Activated CD4-positive, alpha-beta T cell treated with anti-CD3 and anti-CD28 coated beads for 36 hours (primary cell): ENCODE results near the gene ACSF2. TPM values are rescaled to one million over a fixed set of nuclear protein-coding genes. Genes with fewer than 3 reads are reported as not detected.

Experiments used
- ATAC-seq: fragments of 200-7000 bp; cut with Tn5 transposase; one replicate; pipeline ENCODE4 v1.10.0; 2021; ENCODE audit warnings: mild to moderate bottlenecking, moderate library complexity
- CTCF ChIA-PET: fragments of 350-600 bp; sonication (Branson Sonifier 250); formaldehyde crosslinking; loops from one replicate; lab custom pipeline; 2021; ENCODE audit warnings: antibody characterized with exemption; lab: Charles Lee
- POLR2A ChIA-PET: fragments of 350-600 bp; sonication (Branson Sonifier 250); formaldehyde crosslinking; loops from one replicate; lab custom pipeline; 2021; ENCODE audit warnings: antibody characterized with exemption, inconsistent platforms; lab: Charles Lee
- DNase-seq: peaks from one replicate; pipeline ENCODE4 v3.0.0-alpha.2; 2020
- H3K27ac Mint-ChIP-seq: one replicate; pipeline ENCODE4 v1.8.0; 2021; ENCODE audit warnings: mixed read lengths
- H3K27me3 Mint-ChIP-seq: one replicate; pipeline ENCODE4 v1.8.0; 2021; ENCODE audit warnings: mixed read lengths
- H3K36me3 Mint-ChIP-seq: one replicate; pipeline ENCODE4 v1.8.0; 2021; ENCODE audit warnings: low read depth, mixed read lengths
- H3K4me1 Mint-ChIP-seq: one replicate; pipeline ENCODE4 v1.8.0; 2021; ENCODE audit warnings: mixed read lengths
- H3K4me3 Mint-ChIP-seq: one replicate; pipeline ENCODE4 v1.8.0; 2021; ENCODE audit warnings: mild to moderate bottlenecking, moderate library complexity, mixed read lengths
- H3K9me3 Mint-ChIP-seq: one replicate; pipeline ENCODE4 v1.8.0; 2021; ENCODE audit warnings: low read depth, mixed read lengths
- intact Hi-C, 2 experiments: fragments of 100-400 bp; cut with DNase I in 1 of 2; cut with micrococcal nuclease in 1 of 2; formaldehyde crosslinking; loops; one replicate each; pipeline versions ENCODE4 v1.14.2 to v1.15.1; 2022 to 2024; cut with DNase I, micrococcal nuclease
- total RNA-seq, 2 experiments: library from RNA; stranded (reverse); gene quantifications; one replicate each; pipeline ENCODE4 v1.2.3, GENCODE V29; 2021

The ACSF2 gene
- total RNA-seq, 2 experiments from 2014 or later: 15.0 to 15.7 TPM

DNA sequence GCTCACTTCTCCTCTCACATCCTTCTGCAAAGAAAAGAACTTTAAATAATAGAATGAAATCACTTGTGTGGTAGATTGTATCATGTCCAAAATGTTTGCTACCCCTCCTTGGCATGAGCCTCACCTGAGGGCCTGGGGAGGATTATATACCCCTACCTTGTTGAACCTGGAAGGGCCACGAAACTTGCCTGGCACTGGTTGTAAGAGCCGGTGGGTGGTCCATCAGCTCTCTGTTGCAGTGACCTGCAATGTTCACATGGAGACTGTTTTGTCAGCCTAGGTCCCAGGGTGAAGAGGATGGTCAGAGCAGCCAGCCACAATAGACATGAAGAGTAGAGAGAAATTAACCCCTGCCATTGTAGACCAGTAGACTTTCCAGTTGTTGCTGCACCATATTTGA, 62.9 kb downstream of the ACSF2 start:
- no peak overlapping the region for H3K27ac Mint-ChIP-seq
- DNase-seq: no peak
- no peak overlapping the region for H3K4me3 Mint-ChIP-seq
- CTCF ChIA-PET: interaction anchor here (0.6 to 2.7 kb wide), 4 partner anchors 10 to 139 kb away, joined by 3 to 21 read pairs (median 8); partner anchors contain the start of gene RSAD1
- H3K4me1 Mint-ChIP-seq: peaks cover 13% of the 10 kb centered on the region
- no peaks in the 10 kb centered on the region for H3K27me3 Mint-ChIP-seq
- POLR2A ChIA-PET: no interaction called here
- intact Hi-C loops: loop anchor here in 1 of 2 experiments (10.0 kb wide), 1 partner anchor 216 kb away; the partner anchor contains the start of gene ANKRD40
- ATAC-seq: no peak
- peaks cover 10% of the 10 kb centered on the region for H3K36me3 Mint-ChIP-seq
- no peaks in the 10 kb centered on the region for H3K9me3 Mint-ChIP-seq

DNA sequence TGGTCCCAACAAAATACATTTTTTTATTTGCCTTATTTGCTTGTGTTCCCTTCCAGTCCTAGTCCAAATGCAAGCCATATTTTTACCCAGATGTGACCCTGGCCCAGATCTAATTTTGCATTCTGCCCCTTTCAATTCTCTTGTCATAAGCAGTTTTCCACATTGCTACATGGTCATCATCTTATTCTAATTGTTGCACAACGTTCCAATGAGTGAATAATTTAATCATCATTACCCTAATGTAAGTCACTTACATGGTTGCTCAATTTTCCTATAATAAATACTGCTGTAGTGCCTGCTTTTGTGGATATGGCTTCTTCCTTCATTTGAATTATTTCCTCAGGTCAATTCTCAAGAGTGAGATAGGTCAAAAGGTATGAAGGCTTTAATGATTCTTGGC, 65.5 kb downstream of the ACSF2 start:
- ATAC-seq (no peak), DNase-seq (no peak)
- ChIA-PET POLR2A (no interaction called here), CTCF (interaction anchor here (2.6 kb wide), 1 partner anchor 10 kb away, joined by 9 read pairs; no protein-coding TSS in a partner anchor)
- no peaks in the 10 kb centered on the region for H3K27me3 Mint-ChIP-seq
- H3K4me1 Mint-ChIP-seq: peaks cover 13% of the 10 kb centered on the region
- no peak overlapping the region for H3K4me3 Mint-ChIP-seq
- intact Hi-C loops: no loop called here
- H3K9me3 Mint-ChIP-seq: no peaks in the 10 kb centered on the region
- no peak overlapping the region for H3K27ac Mint-ChIP-seq
- H3K36me3 Mint-ChIP-seq: no peaks in the 10 kb centered on the region

DNA sequence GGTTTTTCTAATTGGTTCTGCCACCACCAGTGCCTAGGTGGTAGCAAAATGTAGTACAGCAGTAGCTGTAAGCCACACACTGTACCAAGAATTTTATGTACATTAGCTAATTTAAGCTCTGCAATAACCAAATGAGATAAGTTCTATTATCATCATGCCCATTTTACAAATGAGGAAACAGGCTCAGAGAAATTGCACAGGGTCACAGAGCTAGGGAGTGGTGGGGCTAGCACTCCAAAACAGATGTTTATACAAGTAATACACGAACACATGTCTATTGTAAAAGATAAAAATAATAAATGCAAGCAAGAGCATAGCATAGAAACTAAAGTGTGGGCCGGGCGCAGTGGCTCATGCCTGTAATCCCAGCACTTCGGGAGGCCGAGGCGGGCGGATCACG, 66.2 kb downstream of the ACSF2 start:
- CTCF ChIA-PET: interaction anchor here (1.3 to 2.6 kb wide), 2 partner anchors 10 to 28 kb away, joined by 3 to 9 read pairs; no protein-coding TSS in a partner anchor
- intact Hi-C loops: no loop called here
- Mint-ChIP-seq H3K4me3 (no peak overlapping the region), H3K27ac (no peak overlapping the region), H3K9me3 (no peaks in the 10 kb centered on the region), H3K4me1 (peaks cover 10% of the 10 kb centered on the region), H3K36me3 (no peaks in the 10 kb centered on the region), H3K27me3 (no peaks in the 10 kb centered on the region)
- no peak for DNase-seq
- POLR2A ChIA-PET: interaction anchor here (0.5 kb wide), 1 partner anchor 46 kb away, joined by 3 read pairs; no protein-coding TSS in a partner anchor
- no peak for ATAC-seq

DNA sequence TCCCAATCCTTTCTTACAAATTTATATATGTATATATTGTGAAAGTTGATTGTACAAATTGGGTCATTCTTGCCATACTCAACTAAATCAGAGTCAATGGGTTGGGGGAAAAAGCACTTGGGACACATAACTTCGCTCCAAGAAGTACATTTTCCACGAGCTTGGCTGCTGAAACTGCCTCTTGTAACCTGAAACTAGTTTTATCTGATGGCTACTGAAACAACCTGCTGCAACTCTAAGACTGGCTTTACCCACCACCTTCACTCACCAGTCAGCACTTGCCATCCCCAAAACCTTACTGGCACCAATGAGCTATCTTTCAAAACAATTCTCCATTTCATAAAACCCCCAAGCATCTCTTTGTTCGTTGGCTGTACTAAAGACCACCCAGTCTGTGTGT, 67.7 kb downstream of the ACSF2 start:
- no peak for DNase-seq
- ChIA-PET POLR2A (no interaction called here), CTCF (interaction anchor here (0.6 to 2.6 kb wide), 5 partner anchors 8 to 195 kb away, joined by 3 to 9 read pairs (median 3); no protein-coding TSS in a partner anchor)
- no peak overlapping the region for H3K4me3 Mint-ChIP-seq
- H3K9me3 Mint-ChIP-seq: no peaks in the 10 kb centered on the region
- H3K4me1 Mint-ChIP-seq: no peaks in the 10 kb centered on the region
- no peaks in the 10 kb centered on the region for H3K27me3 Mint-ChIP-seq
- intact Hi-C loops: no loop called here
- no peak for ATAC-seq
- no peak overlapping the region for H3K27ac Mint-ChIP-seq
- H3K36me3 Mint-ChIP-seq: no peaks in the 10 kb centered on the region

DNA sequence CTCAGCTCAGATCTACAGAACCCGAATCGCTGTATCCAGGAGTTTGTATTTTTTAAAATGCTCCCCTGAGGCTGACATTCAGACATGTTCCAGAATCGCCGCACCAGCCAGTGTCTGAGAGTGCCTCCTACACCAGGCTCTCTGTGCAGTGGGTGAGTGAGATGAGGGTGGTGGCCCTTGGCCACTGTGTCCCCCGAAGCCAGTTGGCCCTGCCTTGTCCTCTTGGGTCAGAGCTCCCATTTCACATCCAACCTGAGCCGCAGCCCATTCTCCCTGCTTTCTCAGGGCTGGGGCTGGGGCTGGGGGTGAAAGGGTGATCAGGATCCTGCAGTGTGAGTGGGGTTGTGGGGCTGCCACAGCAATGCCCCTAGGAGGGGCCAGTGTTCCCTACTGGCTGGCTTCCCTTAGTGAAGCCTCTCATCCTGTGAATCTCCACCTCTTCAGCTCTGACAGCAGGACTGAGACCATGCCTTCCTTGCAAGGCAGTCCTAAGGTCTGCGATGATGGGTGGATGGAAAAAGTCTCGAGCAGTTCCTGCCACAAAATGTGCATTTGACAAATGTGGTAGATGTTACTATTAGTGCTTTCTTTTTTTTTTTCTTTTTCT, 69.3 kb downstream of the ACSF2 start:
- no peaks in the 10 kb centered on the region for H3K9me3 Mint-ChIP-seq
- no peak overlapping the region for H3K4me3 Mint-ChIP-seq

DNA sequence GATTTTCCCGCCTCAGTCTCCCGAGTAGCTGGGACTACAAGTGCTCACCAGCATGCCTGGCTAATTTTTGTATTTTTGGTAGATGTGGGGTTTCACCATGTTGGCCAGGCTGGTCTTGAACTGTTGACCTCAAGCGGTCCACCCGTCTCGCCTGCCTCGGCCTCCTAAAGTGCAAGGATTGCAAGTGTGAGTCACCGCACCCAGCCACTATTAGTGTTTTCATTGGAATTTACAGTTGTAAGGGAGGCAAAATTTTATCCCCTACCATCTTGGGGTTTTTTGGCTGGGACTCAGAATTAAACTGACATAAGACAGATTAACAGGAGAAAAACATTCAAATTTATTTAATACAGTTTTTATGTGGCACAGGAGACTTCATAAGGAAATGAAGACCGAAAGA, 69.9 kb downstream of the ACSF2 start:
- Mint-ChIP-seq H3K27me3 (no peaks in the 10 kb centered on the region), H3K27ac (no peak overlapping the region), H3K9me3 (no peaks in the 10 kb centered on the region), H3K4me1 (no peaks in the 10 kb centered on the region), H3K36me3 (no peaks in the 10 kb centered on the region), H3K4me3 (no peak overlapping the region)
- CTCF ChIA-PET: no interaction called here
- no peak for ATAC-seq
- intact Hi-C loops: no loop called here
- no peak for DNase-seq
- POLR2A ChIA-PET: no interaction called here

More for the DNA sequence above, 69.3 kb downstream of the ACSF2 start:
- ChIA-PET POLR2A (no interaction called here), CTCF (no interaction called here)
- no peak for DNase-seq
- H3K27ac Mint-ChIP-seq: no peak overlapping the region
- H3K36me3 Mint-ChIP-seq: no peaks in the 10 kb centered on the region
- H3K27me3 Mint-ChIP-seq: no peaks in the 10 kb centered on the region
- no peaks in the 10 kb centered on the region for H3K4me1 Mint-ChIP-seq
- intact Hi-C loops: no loop called here
- no peak for ATAC-seq

DNA sequence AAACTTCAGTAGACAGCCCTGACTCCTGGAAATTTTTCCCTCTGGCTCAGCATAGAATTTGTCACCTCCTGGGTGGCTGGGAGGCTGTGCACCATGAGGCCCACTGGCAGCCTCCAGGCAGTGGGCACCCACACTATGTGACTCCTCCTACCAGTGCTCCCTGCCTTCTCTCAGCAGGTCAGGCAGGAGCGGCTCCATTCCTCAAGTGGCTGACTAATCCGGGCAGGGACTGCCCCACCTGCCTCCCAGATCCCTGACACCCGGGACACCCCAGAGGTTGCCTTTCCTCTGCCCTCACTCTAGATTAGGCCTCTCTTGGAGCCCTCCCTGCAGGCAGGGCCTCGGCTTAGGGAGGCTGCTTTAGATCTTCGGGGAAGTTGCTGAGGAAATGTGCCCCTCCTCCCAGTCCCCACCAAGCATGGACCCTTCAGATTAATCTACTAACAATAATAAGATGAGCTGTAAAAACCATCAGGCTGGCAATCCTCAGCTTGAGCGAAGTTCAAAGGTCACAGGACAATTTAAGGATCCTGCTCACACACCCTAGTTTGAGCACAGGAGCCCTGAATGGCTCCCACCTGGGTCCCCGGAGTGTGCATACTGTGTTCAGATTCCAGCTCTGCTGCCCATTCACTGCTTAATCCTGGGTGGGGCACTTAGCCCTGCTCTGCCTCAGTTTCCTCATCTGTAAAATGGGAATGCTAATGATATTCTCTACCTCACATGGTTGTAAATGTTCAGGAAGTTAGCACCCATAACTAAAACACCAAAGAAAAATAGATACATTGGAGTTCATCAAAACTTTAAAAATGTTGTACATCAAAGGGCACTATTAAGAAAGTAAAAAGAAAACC, 72.2 kb downstream of the ACSF2 start:
- ChIA-PET POLR2A (interaction anchor here (0.6 kb wide), 1 partner anchor 270 kb away, joined by 3 read pairs; no protein-coding TSS in a partner anchor), CTCF (interaction anchor here (0.7 kb wide), 1 partner anchor 15 kb away, joined by 3 read pairs; no protein-coding TSS in a partner anchor)
- DNase-seq (no peak), ATAC-seq (no peak)
- Mint-ChIP-seq H3K36me3 (no peaks in the 10 kb centered on the region), H3K27me3 (no peaks in the 10 kb centered on the region), H3K4me3 (no peak overlapping the region), H3K27ac (no peak overlapping the region), H3K4me1 (no peaks in the 10 kb centered on the region), H3K9me3 (no peaks in the 10 kb centered on the region)
- intact Hi-C loops: loop anchor here in 1 of 2 experiments (2.0 kb wide), 1 partner anchor 15 kb away; no protein-coding TSS in a partner anchor

DNA sequence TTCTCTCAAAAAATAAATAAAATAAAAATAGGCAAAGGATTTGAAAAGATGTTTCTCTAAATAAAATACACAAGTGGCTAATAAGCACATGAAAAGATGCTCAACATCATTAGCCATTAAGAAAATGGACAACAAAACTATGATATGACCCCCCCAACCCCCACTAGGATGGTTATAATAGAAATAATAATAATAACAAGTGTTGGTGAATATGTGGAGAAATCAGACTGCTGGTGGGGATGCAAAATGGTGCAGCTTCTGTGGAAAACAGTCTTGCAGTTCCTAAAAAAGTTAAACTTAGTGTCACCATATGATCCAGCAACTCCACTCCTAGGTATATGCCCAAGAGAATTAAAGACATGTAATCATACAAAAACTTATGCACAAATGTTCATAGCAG, 73.3 kb downstream of the ACSF2 start:
- peaks cover 5% of the 10 kb centered on the region for H3K4me1 Mint-ChIP-seq
- no peak for DNase-seq
- no peak overlapping the region for H3K4me3 Mint-ChIP-seq
- intact Hi-C loops: loop anchor here in 1 of 2 experiments (2.0 kb wide), 1 partner anchor 16 kb away; no protein-coding TSS in a partner anchor
- no peaks in the 10 kb centered on the region for H3K27me3 Mint-ChIP-seq
- H3K9me3 Mint-ChIP-seq: no peaks in the 10 kb centered on the region
- H3K27ac Mint-ChIP-seq: no peak overlapping the region
- POLR2A ChIA-PET: no interaction called here
- no peak for ATAC-seq
- no peaks in the 10 kb centered on the region for H3K36me3 Mint-ChIP-seq
- CTCF ChIA-PET: no interaction called here

DNA sequence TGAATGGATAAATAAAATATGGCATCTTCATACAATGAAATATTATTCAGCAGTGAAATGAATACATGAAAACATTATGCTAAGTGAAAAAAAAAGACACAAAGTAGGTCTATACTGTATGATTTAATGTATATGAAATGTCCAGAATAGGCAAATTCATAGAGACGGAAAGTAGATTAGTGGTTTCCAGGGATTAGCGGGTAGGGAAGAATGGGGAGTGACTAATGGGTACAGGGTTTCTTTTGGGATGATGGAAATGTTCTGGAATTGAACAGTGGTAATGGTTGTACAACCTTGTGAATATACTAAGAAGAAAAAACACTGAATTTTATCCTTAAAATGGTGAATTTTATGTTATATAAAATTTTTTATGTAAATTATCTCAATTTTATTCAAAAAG, 73.7 kb downstream of the ACSF2 start:
- ATAC-seq (no peak), DNase-seq (no peak)
- POLR2A ChIA-PET: no interaction called here
- Mint-ChIP-seq H3K27ac (no peak overlapping the region), H3K4me3 (no peak overlapping the region), H3K4me1 (peaks cover 5% of the 10 kb centered on the region), H3K36me3 (no peaks in the 10 kb centered on the region), H3K27me3 (no peaks in the 10 kb centered on the region), H3K9me3 (no peaks in the 10 kb centered on the region)
- CTCF ChIA-PET: no interaction called here
- intact Hi-C loops: loop anchor here in 1 of 2 experiments (2.0 kb wide), 1 partner anchor 17 kb away; no protein-coding TSS in a partner anchor

DNA sequence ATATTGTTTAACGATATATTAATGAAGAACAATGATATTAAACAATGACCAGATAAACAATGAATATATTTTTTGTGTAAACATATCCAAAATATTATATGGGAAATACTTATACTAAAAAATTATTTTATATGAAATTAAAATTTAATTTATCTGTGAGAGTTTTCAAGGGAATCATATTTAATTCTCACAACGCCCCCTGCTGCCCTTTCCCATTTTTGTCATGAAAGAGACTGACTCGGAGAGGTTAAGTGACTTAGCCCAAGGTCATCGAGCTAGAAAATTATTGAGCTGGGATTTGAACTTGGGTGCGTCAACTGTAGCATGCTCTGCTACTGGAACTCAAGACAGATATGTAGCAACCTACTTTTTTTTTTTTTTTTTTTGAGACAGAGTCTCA, 75.0 kb downstream of the ACSF2 start:
- POLR2A ChIA-PET: no interaction called here
- H3K27me3 Mint-ChIP-seq: peaks cover 2% of the 10 kb centered on the region
- peak; percentile 34 for ATAC-seq
- intact Hi-C loops: no loop called here
- DNase-seq: peak; percentile 61
- no peaks in the 10 kb centered on the region for H3K36me3 Mint-ChIP-seq
- H3K4me3 Mint-ChIP-seq: no peak overlapping the region
- no peak overlapping the region for H3K27ac Mint-ChIP-seq
- H3K9me3 Mint-ChIP-seq: no peaks in the 10 kb centered on the region
- CTCF ChIA-PET: interaction anchor here (0.9 to 1.8 kb wide), 9 partner anchors 8 to 226 kb away, joined by 3 to 14 read pairs (median 6); partner anchors contain the start of gene RSAD1
- peaks cover 5% of the 10 kb centered on the region for H3K4me1 Mint-ChIP-seq

DNA sequence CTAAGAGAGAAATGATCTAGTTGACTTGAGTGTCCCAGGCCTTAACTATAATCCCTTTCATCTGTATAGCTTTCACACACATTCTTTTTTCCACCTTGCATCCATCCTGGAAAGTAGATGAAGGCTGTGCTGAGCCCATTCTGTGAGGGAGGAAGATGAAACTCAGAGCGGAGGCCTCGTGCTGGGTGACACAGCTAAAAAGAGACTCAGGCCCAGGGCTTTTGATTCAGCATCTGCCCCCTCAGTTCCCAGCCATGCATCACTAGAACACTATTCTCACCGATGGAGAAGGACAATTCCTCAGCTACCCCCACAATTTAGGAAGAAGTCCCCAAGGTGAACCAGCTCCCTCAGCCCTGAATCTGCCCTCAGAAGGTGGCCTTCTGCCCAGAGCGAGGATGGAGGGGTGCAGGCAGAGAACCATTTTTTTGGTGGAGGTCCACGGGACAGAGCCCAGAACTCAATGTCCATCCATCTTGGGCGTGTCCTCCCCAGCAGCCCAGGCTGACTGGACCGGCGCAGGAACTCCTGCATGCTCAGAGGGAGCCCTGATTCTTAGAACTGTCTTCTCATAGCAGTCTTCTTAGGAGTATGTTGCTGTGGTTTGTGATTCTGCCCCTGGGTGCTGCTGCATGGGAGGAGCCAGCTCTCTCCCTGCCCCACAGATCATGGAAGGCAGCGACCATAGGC, 76.4 kb downstream of the ACSF2 start:
- CTCF ChIA-PET: interaction anchor here (0.7 to 1.8 kb wide), 5 partner anchors 10 to 446 kb away, joined by 3 to 14 read pairs (median 3); partner anchors contain the start of gene RSAD1
- Mint-ChIP-seq H3K27ac (no peak overlapping the region), H3K4me3 (no peak overlapping the region), H3K9me3 (no peaks in the 10 kb centered on the region), H3K27me3 (peaks cover 2% of the 10 kb centered on the region), H3K36me3 (no peaks in the 10 kb centered on the region), H3K4me1 (peaks cover 5% of the 10 kb centered on the region)
- intact Hi-C loops: no loop called here
- POLR2A ChIA-PET: no interaction called here
- no peak for ATAC-seq
- no peak for DNase-seq
